Naive thymus-derived CD4-positive, alpha-beta T cell (primary cell): Measurements from ENCODE around the gene CAPZA1. TPM values are rescaled to one million over a fixed set of nuclear protein-coding genes. Genes with fewer than 3 reads are reported as not detected.

Experiments used
- ATAC-seq: fragments of 150-1000 bp; cut with Tn5 transposase; 2 replicates; pipeline ENCODE4 v1.10.0; 2021; ENCODE audit warnings: mild to moderate bottlenecking, moderate library complexity
- CTCF ChIA-PET: fragments of 350-600 bp; sonication (Branson Sonifier 250); formaldehyde crosslinking; loops from one replicate; lab custom pipeline; 2021; ENCODE audit warnings: antibody characterized with exemption; lab: Charles Lee
- POLR2A ChIA-PET: fragments of 350-600 bp; sonication (Branson Sonifier 250); formaldehyde crosslinking; loops from one replicate; lab custom pipeline; 2021; ENCODE audit warnings: antibody characterized with exemption, inconsistent platforms; lab: Charles Lee
- DNase-seq, 9 donors: peaks; one replicate each; pipeline versions ENCODE4 v3.0.0 to v3.0.0-alpha.2; 2020 to 2022; ENCODE audit warnings: mixed read lengths in 1 of 9
- H3K27ac ChIP-seq: one replicate; pipeline ENCODE4 v1.7.0; 2013; ENCODE audit warnings: mild to moderate bottlenecking, low read depth, low read length, moderate library complexity
- H3K27me3 ChIP-seq, 2 donors: one replicate each; pipeline ENCODE4 v1.7.0; 2013; ENCODE audit warnings: low read length in 2 of 2, mild to moderate bottlenecking in 2 of 2, moderate library complexity in 2 of 2; ENCODE audit not compliant: control insufficient read depth in 2 of 2, insufficient read depth in 2 of 2
- H3K36me3 ChIP-seq, 3 experiments: 1 replicate in 2 of 3; 2 replicates in 1 of 3; pipeline ENCODE4 v1.7.0; 2013; ENCODE audit warnings: low read length in 3 of 3, mild to moderate bottlenecking in 3 of 3, moderate library complexity in 1 of 3; ENCODE audit not compliant: insufficient read depth in 3 of 3, control insufficient read depth in 2 of 3
- H3K4me1 ChIP-seq, 2 donors: one replicate each; pipeline ENCODE4 v1.7.0; 2013; ENCODE audit warnings: low read length in 2 of 2, mild to moderate bottlenecking in 2 of 2, moderate library complexity in 1 of 2; ENCODE audit not compliant: control insufficient read depth in 2 of 2, insufficient read depth in 2 of 2
- H3K4me3 ChIP-seq: 2 replicates; pipeline ENCODE4 v1.7.0; 2013; ENCODE audit warnings: mild to moderate bottlenecking, low read length
- H3K9me3 ChIP-seq, 3 experiments: 1 replicate in 2 of 3; 2 replicates in 1 of 3; pipeline ENCODE4 v1.7.0; 2013; ENCODE audit warnings: low read length in 3 of 3; ENCODE audit not compliant: control insufficient read depth in 2 of 3
- H3K27ac Mint-ChIP-seq, 9 donors: one replicate each; pipeline ENCODE4 v1.8.0; 2020 to 2022; ENCODE audit warnings: mixed read lengths in 9 of 9, mild to moderate bottlenecking in 8 of 9, moderate library complexity in 5 of 9, inconsistent platforms in 2 of 9
- H3K27me3 Mint-ChIP-seq, 5 donors: one replicate each; pipeline ENCODE4 v1.8.0; 2021 to 2022; ENCODE audit warnings: mixed read lengths in 5 of 5, mild to moderate bottlenecking in 1 of 5
- H3K36me3 Mint-ChIP-seq, 5 donors: one replicate each; pipeline ENCODE4 v1.8.0; 2020 to 2022; ENCODE audit warnings: mixed read lengths in 5 of 5, mild to moderate bottlenecking in 3 of 5, inconsistent platforms in 1 of 5
- H3K4me1 Mint-ChIP-seq, 7 donors: one replicate each; pipeline ENCODE4 v1.8.0; 2020 to 2022; ENCODE audit warnings: mixed read lengths in 7 of 7, mild to moderate bottlenecking in 3 of 7, inconsistent platforms in 1 of 7
- H3K4me3 Mint-ChIP-seq, 10 donors: one replicate each; pipeline ENCODE4 v1.8.0; 2020 to 2022; ENCODE audit warnings: mild to moderate bottlenecking in 10 of 10, mixed read lengths in 10 of 10, moderate library complexity in 6 of 10, inconsistent platforms in 2 of 10
- H3K9me3 Mint-ChIP-seq, 11 donors: one replicate each; pipeline ENCODE4 v1.8.0; 2020 to 2022; ENCODE audit warnings: mixed read lengths in 11 of 11, mild to moderate bottlenecking in 4 of 11, inconsistent platforms in 1 of 11, moderate library complexity in 1 of 11
- intact Hi-C, 2 donors: fragments of 100-400 bp; cut with micrococcal nuclease; formaldehyde crosslinking; loops; one replicate each; pipeline ENCODE4 v1.15.1; 2023
- polyA plus RNA-seq, 2 donors: library from polyadenylated mRNA; unstranded; fragments of 300-500 nt; fragmentation: Illumina TruSeq; gene quantifications; one replicate each; pipeline ENCODE4 v1.2.3, GENCODE V29; 2021
- total RNA-seq, 6 experiments: library from RNA in 5 of 6; stranded (reverse) in 5 of 6; gene quantifications; 1 replicate in 5 of 6; 2 replicates in 1 of 6; pipeline ENCODE4 v1.2.3 and lab custom pipeline; 2021 to 2026

CAPZA1 gene
- total and polyA plus RNA-seq, 7 experiments from 2014 or later, result 114 to 237 (median 135) TPM

DNA sequence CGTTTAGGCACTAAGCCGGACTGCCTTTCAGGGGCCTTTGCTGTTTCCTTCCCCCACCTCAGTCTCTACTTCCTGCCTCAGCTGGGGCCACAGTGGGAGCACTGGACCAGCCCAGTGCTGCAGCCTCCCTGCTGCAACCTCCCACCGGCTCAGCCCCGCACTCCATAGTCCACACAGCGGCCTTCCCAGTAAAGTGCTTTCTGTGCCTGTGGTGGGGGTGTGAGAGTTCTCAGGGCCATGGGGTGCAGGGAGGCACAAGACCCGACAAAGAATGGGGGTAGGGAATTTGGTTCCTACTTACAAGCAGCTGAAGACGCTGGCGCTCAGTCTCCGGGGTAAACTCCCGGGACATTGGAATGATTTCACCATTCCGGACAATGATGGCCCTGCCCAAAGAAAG is 92.0 kb downstream of the CAPZA1 start:
- ChIA-PET POLR2A (no interaction called here), CTCF (interaction anchor here (1.6 kb wide), 1 partner anchor 210 kb away, joined by 9 read pairs; no protein-coding TSS in a partner anchor)
- no peaks in the 10 kb centered on the region for H3K27me3 ChIP-seq
- Mint-ChIP-seq H3K4me3 (no peak overlapping the region), H3K9me3 (no peaks in the 10 kb centered on the region), H3K27ac (no peak overlapping the region), H3K27me3 (peaks cover 0 to 54% (median 4%) of the 10 kb centered on the region in 5 donors), H3K4me1 (peaks cover 9 to 30% (median 23%) of the 10 kb centered on the region in 7 donors), H3K36me3 (no peaks in the 10 kb centered on the region)
- ATAC-seq (no peak), DNase-seq (no peak)
- H3K4me1 ChIP-seq, result peaks cover 13% of the 10 kb centered on the region in 2 donors
- intact Hi-C loops, result loop anchor here in 1 of 2 donors (10.0 kb wide), 1 partner anchor 1633 kb away; no protein-coding TSS in a partner anchor
- no peak overlapping the region for H3K27ac ChIP-seq
- no peaks in the 10 kb centered on the region for H3K36me3 ChIP-seq
- H3K4me3 ChIP-seq, result no peak overlapping the region
- H3K9me3 ChIP-seq, result no peaks in the 10 kb centered on the region

DNA sequence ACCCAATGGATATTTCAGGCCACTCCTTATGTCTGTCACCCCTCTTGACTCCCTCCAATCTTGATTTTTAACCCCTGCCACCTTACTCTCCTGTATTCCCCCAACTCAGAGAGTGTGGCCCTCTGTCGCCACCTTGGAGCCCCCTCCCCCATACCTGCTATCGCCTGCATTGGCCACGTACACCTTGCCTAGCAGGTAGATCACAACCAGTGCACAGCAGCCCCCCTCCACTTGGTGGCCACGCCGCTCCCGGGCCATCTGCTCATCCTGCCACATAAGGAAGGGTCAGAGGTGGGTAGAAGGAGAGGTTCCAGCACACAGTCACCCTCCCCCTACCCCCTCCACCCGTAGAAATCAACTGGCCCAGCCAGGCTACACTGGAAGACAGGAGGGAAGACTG is 92.6 kb downstream of the CAPZA1 start:
- H3K27me3 ChIP-seq, result no peaks in the 10 kb centered on the region
- Mint-ChIP-seq H3K4me3 (peak overlapping the region in 1 of 10 donors; percentile 59), H3K27ac (no peak overlapping the region), H3K27me3 (peaks cover 0 to 54% (median 4%) of the 10 kb centered on the region in 5 donors), H3K36me3 (no peaks in the 10 kb centered on the region), H3K9me3 (no peaks in the 10 kb centered on the region), H3K4me1 (peaks cover 9 to 33% (median 23%) of the 10 kb centered on the region in 7 donors)
- CTCF ChIA-PET, result no interaction called here
- intact Hi-C loops, result loop anchor here in 1 of 2 donors (10.0 kb wide), 1 partner anchor 1633 kb away; no protein-coding TSS in a partner anchor
- ATAC-seq (no peak), DNase-seq (no peak)
- H3K4me1 ChIP-seq, result peaks cover 13% of the 10 kb centered on the region in 2 donors
- POLR2A ChIA-PET, result interaction anchor here (0.6 kb wide), 1 partner anchor 315 kb away, joined by 4 read pairs; no protein-coding TSS in a partner anchor
- no peak overlapping the region for H3K27ac ChIP-seq
- H3K36me3 ChIP-seq, result no peaks in the 10 kb centered on the region
- H3K9me3 ChIP-seq, result no peaks in the 10 kb centered on the region
- H3K4me3 ChIP-seq, result no peak overlapping the region

DNA sequence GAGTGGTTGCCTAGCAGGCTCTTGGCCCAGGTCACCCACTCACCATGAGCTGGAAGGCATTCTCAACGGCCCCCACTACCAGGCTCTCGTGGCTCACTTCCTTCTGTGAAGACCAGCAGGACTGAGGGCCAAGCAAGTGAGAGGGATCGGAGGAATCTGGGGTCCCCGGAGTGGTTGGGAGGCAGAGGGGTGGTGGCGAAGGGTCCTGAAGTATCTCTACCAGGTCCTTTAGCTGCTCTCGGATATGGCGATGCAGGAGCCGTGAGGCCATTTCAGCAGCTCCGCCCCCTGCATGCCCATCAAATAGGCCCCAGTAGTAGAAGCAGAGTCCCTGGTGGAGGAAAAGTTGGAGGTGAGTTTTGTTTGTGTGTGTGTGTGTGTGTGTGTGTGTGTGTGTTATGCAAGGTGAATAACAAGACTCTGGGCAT is 93.1 kb downstream of the CAPZA1 start:
- no peaks in the 10 kb centered on the region for H3K27me3 ChIP-seq
- H3K9me3 ChIP-seq, result no peaks in the 10 kb centered on the region
- Mint-ChIP-seq H3K9me3 (no peaks in the 10 kb centered on the region), H3K36me3 (no peaks in the 10 kb centered on the region), H3K27ac (no peak overlapping the region), H3K27me3 (peaks cover 0 to 52% (median 4%) of the 10 kb centered on the region in 5 donors), H3K4me3 (peak overlapping the region in 3 of 10 donors; percentile 19 to 56 (median 30)), H3K4me1 (peaks cover 9 to 34% (median 19%) of the 10 kb centered on the region in 7 donors)
- DNase-seq (no peak), ATAC-seq (no peak)
- H3K27ac ChIP-seq, result no peak overlapping the region
- no peak overlapping the region for H3K4me3 ChIP-seq
- ChIA-PET POLR2A (interaction anchor here (0.6 kb wide), 1 partner anchor 315 kb away, joined by 4 read pairs; no protein-coding TSS in a partner anchor), CTCF (no interaction called here)
- H3K36me3 ChIP-seq, result no peaks in the 10 kb centered on the region
- intact Hi-C loops, result loop anchor here in 1 of 2 donors (10.0 kb wide), 1 partner anchor 1632 kb away; no protein-coding TSS in a partner anchor
- peaks cover 13% of the 10 kb centered on the region in 2 donors for H3K4me1 ChIP-seq

DNA sequence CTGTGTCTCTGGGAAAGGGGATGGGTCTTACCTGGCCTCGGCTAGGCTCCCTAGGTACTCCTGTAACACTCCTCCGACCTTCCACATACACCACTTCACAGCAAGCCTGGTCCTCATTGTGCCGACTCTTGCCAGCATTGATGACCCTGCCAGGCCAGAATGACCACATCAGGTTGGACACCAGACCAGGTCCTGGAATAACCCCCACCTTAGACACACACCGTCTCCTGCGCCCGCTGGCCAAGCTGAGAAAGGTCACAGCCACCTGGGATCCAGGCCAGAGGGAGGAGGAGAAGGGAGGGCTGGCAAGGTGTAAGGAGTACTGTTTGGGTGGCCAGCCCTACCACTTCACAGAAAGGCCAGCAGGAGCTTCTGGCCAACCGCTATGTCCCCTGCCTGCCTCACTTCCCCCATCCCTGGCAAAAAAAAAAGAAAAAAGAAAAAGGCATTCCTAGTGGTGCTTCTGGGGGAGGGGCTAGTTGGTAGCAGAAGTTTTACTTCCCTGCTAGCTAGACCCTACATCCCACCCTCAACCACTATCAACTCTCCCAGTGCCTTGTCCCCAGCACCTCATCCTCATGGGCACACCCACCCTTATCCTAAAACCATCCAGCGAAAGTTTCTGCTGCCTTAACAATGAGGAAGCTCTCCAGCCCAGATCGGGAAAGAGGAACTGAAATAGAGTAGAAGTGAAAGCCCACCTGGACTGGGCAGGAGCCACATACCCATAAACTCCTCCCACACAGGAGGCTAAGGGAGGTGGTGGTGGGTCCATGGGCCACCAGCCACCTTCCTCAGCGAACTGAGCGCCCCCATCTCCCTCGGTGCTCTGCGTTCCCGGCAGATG is 94.1 kb downstream of the CAPZA1 start:
- CTCF ChIA-PET, result interaction anchor here (0.6 to 2.0 kb wide), 2 partner anchors 9 to 128 kb away, joined by 4 to 10 read pairs; no protein-coding TSS in a partner anchor
- ATAC-seq, result no peak
- intact Hi-C loops, result loop anchor here (2.0 to 10.0 kb wide), 6 partner anchors 39 to 1631 kb away; partner anchors contain the start of genes CAPZA1 (in 1 of the 2), MOV10 (in 1 of the 2), PHTF1 (in 1 of the 2) and ST7L (in 1 of the 2)

DNA sequence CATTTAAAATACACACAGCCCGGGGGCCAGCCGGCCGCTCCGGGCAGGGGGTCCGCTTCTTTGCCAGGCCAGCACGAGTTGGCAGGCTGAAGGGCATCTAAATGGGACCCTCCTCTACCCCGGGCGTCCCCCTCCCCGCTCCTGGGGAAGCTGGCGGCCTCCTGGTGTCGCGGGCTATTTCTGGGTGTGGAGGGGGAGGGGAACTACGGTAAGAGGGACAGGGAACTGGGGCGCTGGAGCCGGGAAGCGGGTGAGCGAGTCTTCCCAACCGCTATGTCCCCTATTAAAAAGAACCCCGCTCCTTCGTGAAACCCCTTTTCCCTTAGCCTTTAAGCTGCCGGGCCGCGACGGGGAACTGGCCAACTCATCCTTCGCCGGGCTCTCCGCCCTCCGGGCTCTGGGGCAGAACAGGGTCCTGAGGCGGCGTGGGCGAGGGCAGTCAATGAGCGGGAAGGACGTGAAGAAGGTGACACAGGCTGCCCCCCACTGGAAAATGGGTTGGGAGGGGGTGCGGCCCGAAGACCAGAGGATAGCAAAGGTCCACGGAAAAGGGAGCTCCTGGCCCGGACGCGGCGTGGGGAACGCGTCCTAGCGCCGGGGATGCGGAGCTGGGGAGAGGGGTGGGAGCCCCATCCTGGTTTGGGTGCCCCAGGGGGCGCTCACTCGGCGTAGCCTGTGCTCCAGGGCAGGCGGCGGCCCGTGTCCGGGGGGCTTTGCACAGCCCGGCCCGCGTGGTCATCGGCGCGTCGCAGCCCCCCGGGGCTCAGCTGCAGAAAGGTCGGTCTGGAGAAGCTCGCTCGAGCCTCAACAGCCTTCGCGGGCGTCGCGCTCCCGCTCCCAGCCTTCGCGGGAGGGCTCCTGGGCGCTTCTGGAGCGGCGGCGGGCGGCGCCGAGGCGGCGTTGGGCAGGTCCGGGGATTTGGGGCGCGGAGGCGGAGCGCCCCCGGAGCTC is 95.0 kb downstream of the CAPZA1 start:
- Histone ChIP-seq H3K4me3 (peak overlapping the region; percentile 81), H3K9me3 (no peaks in the 10 kb centered on the region), H3K36me3 (no peaks in the 10 kb centered on the region), H3K27ac (no peak overlapping the region), H3K4me1 (peaks cover 13% of the 10 kb centered on the region in 2 donors), H3K27me3 (no peaks in the 10 kb centered on the region)
- intact Hi-C loops, result loop anchor here (1.0 to 10.0 kb wide), 17 partner anchors 7 to 2003 kb away; partner anchors contain the start of genes CAPZA1 (in 2 of the 2), MAGI3 (in 2 of the 2), MOV10 (in 2 of the 2) and ST7L (in 2 of the 2)
- ATAC-seq, result no peak
- DNase-seq, result peak in 2 of 9 donors; percentile 33 to 41
- H3K27me3 Mint-ChIP-seq, result peaks cover 0 to 43% (median 8%) of the 10 kb centered on the region in 5 donors
- H3K4me1 Mint-ChIP-seq, result peaks cover 17 to 37% (median 21%) of the 10 kb centered on the region in 7 donors
- no peaks in the 10 kb centered on the region for H3K9me3 Mint-ChIP-seq
- CTCF ChIA-PET, result interaction anchor here (0.6 to 2.0 kb wide), 9 partner anchors 10 to 964 kb away, joined by 3 to 16 read pairs (median 4); partner anchors contain the start of gene LRIG2
- peak overlapping the region; percentile 55 to 92 (median 80) for H3K4me3 Mint-ChIP-seq
- H3K27ac Mint-ChIP-seq, result peak overlapping the region in 2 of 9 donors; percentile 24 to 36
- no peaks in the 10 kb centered on the region for H3K36me3 Mint-ChIP-seq
- POLR2A ChIA-PET, result interaction anchor here (0.6 to 1.9 kb wide), 7 partner anchors 10 to 1123 kb away, joined by 3 to 10 read pairs (median 6); partner anchors contain the start of genes CAPZA1, LRIG2, MOV10 and ST7L

More for the DNA sequence above, 94.1 kb downstream of the CAPZA1 start:
- H3K9me3 Mint-ChIP-seq, result no peaks in the 10 kb centered on the region
- POLR2A ChIA-PET, result interaction anchor here (1.1 kb wide), 1 partner anchor 39 kb away, joined by 3 read pairs; the partner anchor contains the start of gene MOV10
- H3K27ac Mint-ChIP-seq, result peak overlapping the region in 2 of 9 donors; percentile 24
- H3K36me3 Mint-ChIP-seq, result no peaks in the 10 kb centered on the region
- H3K4me3 Mint-ChIP-seq, result peak overlapping the region; percentile 34 to 91 (median 72)
- H3K4me3 ChIP-seq, result no peak overlapping the region
- H3K4me1 ChIP-seq, result peaks cover 13% of the 10 kb centered on the region in 2 donors
- H3K27ac ChIP-seq, result no peak overlapping the region
- peaks cover 0 to 45% (median 6%) of the 10 kb centered on the region in 5 donors for H3K27me3 Mint-ChIP-seq
- no peaks in the 10 kb centered on the region for H3K27me3 ChIP-seq
- H3K36me3 ChIP-seq, result no peaks in the 10 kb centered on the region
- peaks cover 13 to 37% (median 21%) of the 10 kb centered on the region in 7 donors for H3K4me1 Mint-ChIP-seq
- DNase-seq, result no peak
- H3K9me3 ChIP-seq, result no peaks in the 10 kb centered on the region
